HG02938 (cell line): Measurements from ENCODE around the gene MYO15B.
"Not testable (repeated sequence)": the region's sequence is repeated elsewhere in the genome, so short reads cannot be mapped to it uniquely, and the experiment has no call there.

Experiments
- ATAC-seq: cut with Tn5 transposase; IDR thresholded peaks from one replicate; pipeline ENCODE4 v1.9.1; 2021; ENCODE audit warnings: mild to moderate bottlenecking, moderate library complexity; ENCODE audit not compliant: unreplicated experiment

The MYO15B gene

GRCh38 chr17:75637143-75637538, 49.5 kb downstream of the MYO15B start:
- ATAC-seq, result no peak

GRCh38 chr17:75637551-75637950, 50.0 kb downstream of the MYO15B start:
- no peak for ATAC-seq

- ATAC-seq, result not testable (repeated sequence)
Observed at GRCh38 chr17:75638039-75638438, 50.4 kb downstream of the MYO15B start.

GRCh38 chr17:75638893-75639292, 51.3 kb downstream of the MYO15B start:
- no peak for ATAC-seq

- no peak for ATAC-seq
Observed at GRCh38 chr17:75639327-75639726, 51.7 kb downstream of the MYO15B start.

GRCh38 chr17:75639771-75640555, 52.4 kb downstream of the MYO15B start:
- ATAC-seq, result no peak

GRCh38 chr17:75640556-75641119, 53.0 kb downstream of the MYO15B start:
- ATAC-seq, result no peak

GRCh38 chr17:75641343-75641742, 53.7 kb downstream of the MYO15B start:
- no peak for ATAC-seq

GRCh38 chr17:75642182-75642783, 54.7 kb downstream of the MYO15B start:
- ATAC-seq, result no peak

- ATAC-seq, result no peak
Observed at GRCh38 chr17:75642784-75643642, 55.4 kb downstream of the MYO15B start.

GRCh38 chr17:75643643-75644017, 56.0 kb downstream of the MYO15B start:
- ATAC-seq, result no peak

GRCh38 chr17:75645501-75645888, 57.9 kb downstream of the MYO15B start:
- no peak for ATAC-seq

GRCh38 chr17:75645889-75646637, 58.5 kb downstream of the MYO15B start:
- peak; percentile 70 for ATAC-seq

- no peak for ATAC-seq
Observed at GRCh38 chr17:75646638-75646992, 59.0 kb downstream of the MYO15B start.

- no peak for ATAC-seq
Observed at GRCh38 chr17:75647061-75647460, 59.5 kb downstream of the MYO15B start.

- ATAC-seq, result no peak
Observed at GRCh38 chr17:75647921-75648320, 60.3 kb downstream of the MYO15B start.

GRCh38 chr17:75649687-75650086, 62.1 kb downstream of the MYO15B start:
- no peak for ATAC-seq

- no peak for ATAC-seq
Observed at GRCh38 chr17:75650874-75651273, 63.3 kb downstream of the MYO15B start.

- no peak for ATAC-seq
Observed at GRCh38 chr17:75652341-75652740, 64.7 kb downstream of the MYO15B start.

GRCh38 chr17:75652934-75653549, 65.4 kb downstream of the MYO15B start:
- ATAC-seq, result no peak
